GM04504 (cell line): Measurements from ENCODE around the gene ACOT7.

Experiments
- DNase-seq: peaks from one replicate; pipeline ENCODE4 v3.0.0-alpha.2; 2012; ENCODE audit warnings: low read depth

The ACOT7 gene

DNA sequence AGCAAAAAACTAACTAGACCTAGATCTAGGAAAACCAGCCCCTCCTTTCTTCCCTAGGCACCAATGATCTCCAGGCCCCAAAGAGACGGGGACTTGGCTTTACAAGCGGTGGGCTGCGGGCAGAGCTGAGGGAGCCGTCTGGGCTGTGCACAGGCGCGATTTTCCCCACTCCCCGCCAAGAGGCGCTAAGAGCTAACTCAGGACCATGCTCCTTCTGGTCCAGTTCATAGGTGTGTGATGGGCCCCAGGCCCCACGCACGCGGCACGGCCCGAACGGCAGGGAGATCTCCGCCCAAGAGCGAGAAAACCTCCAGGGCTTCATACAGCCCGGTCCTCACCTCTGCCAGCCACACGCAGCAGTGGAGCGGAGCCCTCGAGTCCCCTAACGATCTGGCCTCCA is 125.2 kb downstream of the ACOT7 start:
- no peak for DNase-seq

GRCh38 chr1:6267686-6268322 is 125.8 kb downstream of the ACOT7 start:
- DNase-seq: no peak

DNA sequence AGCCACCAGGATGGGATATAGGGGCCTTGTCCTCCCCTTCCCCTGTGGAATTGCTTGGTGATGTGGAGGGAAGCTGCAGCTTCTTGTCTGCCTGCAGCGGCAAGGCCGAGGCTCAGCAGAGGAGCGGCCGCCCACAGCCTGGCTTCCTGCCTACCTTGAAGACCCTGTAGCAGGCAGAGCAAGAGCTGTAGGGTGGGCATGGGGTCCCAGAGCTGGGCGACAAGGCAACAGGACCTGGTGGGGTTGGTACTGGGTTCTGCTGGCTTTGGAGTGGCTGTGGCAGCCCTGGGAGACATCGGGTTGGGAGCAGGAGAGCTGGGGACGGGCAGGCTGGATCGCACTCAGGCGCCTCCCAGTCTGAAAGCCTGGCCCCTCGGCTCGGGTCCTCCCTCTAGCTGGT is 126.9 kb downstream of the ACOT7 start:
- DNase-seq: no peak

DNA sequence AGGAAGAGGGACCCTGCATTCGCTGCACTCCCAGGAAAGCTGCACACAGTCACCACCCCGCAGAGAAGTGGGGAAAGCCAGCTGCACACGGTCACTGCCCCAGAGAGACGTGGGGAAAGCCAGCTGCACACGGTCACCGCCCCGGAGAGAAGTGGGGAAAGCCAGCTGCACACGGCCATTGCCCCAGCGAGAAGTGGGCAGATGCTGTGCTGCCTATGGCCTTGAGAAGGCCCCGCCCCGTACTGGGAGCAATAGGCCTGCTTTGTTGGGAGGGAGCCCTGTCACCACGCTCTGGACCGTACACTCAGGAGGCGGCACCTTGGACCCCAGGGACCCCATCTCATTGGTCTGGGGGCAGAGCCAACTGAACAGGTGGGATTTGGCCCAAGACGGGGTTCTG is 128.4 kb downstream of the ACOT7 start:
- DNase-seq: no peak

GRCh38 chr1:6263716-6264115 is 129.9 kb downstream of the ACOT7 start:
- no peak for DNase-seq

- no peak for DNase-seq
These were observed 130.8 kb downstream of the ACOT7 start for GRCh38 chr1:6262555-6263420.

- no peak for DNase-seq
These were observed 132.0 kb downstream of the ACOT7 start for GRCh38 chr1:6261615-6261995.

DNA sequence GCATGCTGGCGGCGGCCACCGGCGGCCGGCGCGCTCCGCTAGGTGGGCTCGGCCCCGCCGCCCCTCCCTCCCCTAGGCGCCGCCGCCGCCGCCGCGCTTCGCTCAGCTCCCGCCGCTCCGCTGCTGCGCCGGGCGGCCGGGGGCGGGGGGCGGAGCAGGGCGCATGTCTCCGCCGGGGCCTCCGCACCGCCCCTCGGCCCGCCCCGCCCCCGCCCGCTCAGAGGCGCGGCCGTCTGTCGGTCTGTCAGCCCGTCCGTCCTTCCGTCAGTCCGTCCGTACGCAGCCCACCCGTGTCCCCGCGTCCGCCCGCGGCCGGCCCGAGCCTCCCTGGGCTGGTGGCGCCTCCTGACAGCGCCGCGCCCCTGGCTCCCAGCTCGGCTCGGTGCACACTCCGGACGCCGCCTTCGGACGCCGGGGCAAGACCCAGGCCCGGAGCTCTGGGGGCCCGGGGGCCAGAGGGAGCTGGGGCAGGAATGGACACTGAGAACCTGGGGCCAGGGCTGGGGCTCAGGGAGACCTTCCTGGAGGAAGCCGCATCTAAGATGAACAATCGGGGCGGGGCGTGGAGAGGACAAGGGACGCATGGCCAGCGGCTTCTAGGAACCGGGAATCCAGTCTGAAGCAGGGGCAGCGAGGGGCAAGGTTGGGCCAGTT is 132.5 kb downstream of the ACOT7 start, which contains the start of gene GPR153:
Gene GPR153, minus strand, starts transcription at position 138 of the 654 bp plus-strand sequence. CDS start 6,193 bp downstream, outside the sequence.
- no peak for DNase-seq

DNA sequence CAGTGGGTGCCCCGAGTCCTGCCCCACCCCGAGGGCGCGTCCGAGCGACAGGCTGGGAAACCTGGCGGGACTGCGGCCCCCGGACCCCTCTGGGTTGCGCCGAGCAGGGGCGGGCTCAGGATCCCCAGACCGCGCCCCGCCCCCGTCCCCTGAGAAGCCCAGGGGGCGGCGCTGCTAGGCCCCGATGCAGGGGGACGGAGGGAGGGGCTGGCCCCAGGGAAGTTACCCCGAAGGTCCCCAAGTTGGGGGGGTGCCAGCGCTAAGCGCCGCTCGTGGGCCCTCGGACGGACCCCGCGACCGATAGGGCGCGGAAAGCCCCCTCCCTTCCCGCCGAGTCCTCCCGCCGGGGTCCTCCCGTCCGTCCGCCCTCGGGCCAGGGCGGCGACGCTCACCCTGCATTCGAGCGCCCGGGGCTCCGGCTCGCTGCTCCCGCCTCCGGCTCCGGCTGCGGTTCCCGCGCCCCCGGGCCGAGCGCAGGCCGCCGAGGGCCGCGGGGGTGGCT is 133.1 kb downstream of the ACOT7 start:
- no peak for DNase-seq

DNA sequence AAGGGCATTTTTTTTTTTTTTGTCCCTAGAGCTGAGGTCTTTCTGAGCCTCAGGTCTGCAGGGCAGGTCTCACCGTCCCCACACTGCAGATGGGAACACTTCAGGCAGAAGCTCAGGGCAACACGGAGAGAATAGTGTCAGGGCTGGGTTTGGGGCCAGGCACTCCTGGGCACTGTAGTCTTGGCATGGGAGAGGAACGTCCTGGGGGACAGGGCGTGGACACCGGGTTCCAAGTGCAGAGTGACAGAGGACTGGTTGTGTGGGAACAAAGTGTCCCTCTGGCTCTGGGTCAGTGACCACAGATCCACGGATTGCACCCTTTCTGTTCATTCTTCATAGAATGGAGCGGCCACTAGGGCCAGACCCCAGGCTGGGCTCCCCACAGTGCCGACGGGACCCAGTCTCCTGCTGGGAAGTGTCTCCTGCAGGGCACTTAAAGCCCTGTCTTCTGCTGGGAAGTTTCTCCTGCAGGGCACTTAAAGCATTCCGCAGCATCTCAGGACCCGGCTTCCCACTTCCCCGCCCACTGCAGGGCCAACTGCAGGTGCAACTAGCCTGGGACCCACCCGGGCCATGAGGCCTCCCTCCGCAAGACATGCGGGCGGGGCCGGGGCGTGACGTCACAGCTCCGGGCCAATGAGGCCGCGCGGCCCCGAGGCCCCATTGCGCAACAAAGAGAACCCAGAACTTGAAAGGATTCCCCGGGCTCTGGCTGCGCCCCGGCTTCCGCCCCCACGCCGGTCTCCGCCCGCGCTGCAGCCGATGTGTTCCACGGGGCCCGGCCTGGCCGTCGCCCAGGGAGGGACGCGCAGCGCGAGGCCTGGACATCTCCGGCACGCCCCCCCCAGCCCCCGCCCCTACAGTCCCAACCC is 133.8 kb downstream of the ACOT7 start:
- DNase-seq: no peak

GRCh38 chr1:6258675-6259074 is 134.9 kb downstream of the ACOT7 start:
- no peak for DNase-seq

- DNase-seq: no peak
These were observed 136.0 kb downstream of the ACOT7 start for GRCh38 chr1:6257541-6258069.

- DNase-seq: no peak
These were observed 136.9 kb downstream of the ACOT7 start for GRCh38 chr1:6256645-6257044.

- no peak for DNase-seq
These were observed 138.9 kb downstream of the ACOT7 start for GRCh38 chr1:6254691-6255090.

- no peak for DNase-seq
These were observed 140.2 kb downstream of the ACOT7 start for GRCh38 chr1:6253380-6253779.

GRCh38 chr1:6252374-6252710 is 141.2 kb downstream of the ACOT7 start:
- no peak for DNase-seq

- DNase-seq: no peak
These were observed 141.7 kb downstream of the ACOT7 start for GRCh38 chr1:6251681-6252373.

DNA sequence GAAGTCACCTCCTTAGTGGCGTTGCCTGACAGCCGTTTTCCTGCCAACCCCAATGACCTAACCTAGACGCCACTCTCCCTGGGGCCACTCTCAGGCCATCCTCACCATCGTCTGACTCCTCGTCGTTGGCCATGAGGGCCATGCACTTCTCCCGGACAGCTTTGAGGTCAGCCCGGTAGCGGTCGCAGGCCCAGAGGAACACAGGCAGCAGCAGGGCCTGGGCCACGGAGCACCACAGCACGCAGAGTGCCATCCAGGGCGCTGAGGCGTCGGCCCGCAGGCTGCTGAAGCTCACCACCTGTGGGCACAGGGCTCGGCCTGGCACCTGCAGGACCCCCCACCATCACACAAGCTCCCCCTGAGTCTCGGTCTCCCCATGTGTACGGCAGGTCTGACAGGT is 142.3 kb downstream of the ACOT7 start:
- no peak for DNase-seq

DNA sequence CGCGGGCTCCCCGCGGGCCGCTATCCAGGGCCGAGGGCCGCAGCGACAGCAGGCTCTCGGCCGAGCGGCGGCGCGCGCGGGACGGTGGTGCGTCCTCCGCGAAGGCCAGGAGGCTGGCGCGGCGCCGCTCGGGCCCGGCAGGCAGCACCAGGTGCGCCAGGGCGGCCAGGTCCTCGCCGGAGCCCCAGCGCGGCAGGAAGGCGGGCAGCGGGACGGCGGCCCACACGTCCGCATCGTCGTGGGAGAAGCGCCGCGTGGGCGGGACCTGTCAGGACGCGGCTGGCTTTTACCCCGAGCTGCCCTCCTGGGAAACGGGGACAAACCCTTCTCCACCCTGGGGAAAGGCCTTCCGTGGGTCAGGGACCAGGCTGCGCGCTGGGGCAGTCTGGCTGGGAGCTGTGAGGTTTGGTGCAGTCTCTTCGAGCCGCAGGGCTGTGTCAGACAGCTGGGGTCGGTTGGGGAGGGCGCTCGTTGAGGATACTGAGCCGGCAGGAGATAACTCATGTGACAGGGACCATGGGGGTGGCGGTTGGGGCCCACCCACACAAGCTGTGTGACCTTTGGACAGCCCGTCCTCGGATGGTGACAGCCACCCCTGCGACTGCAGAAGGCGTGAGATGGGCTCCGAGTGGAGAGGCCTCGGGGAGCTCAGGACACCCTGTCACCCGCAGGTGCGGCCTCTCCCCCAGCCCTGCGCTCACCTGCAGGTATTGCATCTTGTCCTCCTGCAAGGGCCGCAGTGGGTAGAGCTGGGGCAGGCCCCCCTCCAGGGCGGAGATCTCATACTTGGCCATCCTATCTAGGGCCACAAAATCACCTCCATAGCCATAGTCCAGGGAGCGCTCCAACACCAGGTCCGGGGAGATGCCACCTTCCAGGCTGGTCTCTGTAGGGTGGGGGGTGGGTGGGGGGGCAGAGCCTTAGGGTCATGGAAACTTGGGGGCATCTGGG is 143.6 kb downstream of the ACOT7 start:
- DNase-seq: no peak
